HuH-7 (cell line): ENCODE results near the gene IFT122.
"Not testable (repeated sequence)": the region's sequence is repeated elsewhere in the genome, so short reads cannot be mapped to it uniquely, and the experiment has no call there.

Source experiments
- DNase-seq: peaks from one replicate; pipeline ENCODE4 v3.0.0; 2011; ENCODE audit warnings: low spot score

The IFT122 gene

DNA sequence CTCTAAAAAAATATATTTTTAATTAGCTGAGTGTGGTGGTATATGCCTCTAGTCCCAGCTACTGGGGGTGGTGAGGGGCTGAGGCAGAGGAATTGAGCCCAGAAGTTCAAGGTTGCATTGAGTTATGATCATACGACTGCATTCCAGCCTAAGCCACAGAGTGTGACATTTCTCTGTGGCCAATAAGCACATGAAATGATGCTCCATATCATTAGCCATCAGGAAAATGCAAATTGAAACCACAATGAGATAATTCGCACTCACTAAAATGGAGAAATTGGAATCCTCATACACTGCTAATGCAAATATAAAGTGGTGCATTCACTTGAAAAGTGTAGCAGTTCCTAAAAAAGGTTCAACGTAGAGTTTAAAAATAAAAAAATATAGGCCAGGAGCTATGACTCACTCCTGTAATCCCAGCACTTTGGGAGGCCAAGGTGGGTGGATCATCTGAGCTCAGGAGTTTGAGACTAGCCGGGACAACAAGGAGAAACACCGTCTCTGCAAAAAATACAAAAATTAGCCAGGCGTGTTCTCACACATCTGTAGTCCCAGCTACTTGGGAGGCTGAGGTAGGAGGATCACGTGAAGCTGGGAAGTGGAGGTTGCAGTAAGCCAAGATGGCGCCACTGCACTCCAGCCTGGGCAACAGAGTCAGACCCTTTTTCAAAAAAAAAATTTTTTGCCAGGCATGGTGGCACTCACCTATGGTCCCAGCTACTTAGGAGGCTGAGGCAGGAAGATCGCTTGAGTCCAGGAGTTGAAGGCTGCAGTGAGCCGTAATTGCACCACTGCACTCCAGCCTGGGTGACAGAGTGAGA lies 35.2 kb downstream of the IFT122 start:
- DNase-seq, result no peak

- DNase-seq, result no peak
Observed at GRCh38 chr3:129475863-129476262, 35.8 kb downstream of the IFT122 start.

- DNase-seq, result no peak
Observed at GRCh38 chr3:129476586-129476985, 36.6 kb downstream of the IFT122 start.

GRCh38 chr3:129481225-129481765 lies 41.3 kb downstream of the IFT122 start:
- not testable (repeated sequence) for DNase-seq

- no peak for DNase-seq
Observed at GRCh38 chr3:129481766-129482332, 41.8 kb downstream of the IFT122 start.

DNA sequence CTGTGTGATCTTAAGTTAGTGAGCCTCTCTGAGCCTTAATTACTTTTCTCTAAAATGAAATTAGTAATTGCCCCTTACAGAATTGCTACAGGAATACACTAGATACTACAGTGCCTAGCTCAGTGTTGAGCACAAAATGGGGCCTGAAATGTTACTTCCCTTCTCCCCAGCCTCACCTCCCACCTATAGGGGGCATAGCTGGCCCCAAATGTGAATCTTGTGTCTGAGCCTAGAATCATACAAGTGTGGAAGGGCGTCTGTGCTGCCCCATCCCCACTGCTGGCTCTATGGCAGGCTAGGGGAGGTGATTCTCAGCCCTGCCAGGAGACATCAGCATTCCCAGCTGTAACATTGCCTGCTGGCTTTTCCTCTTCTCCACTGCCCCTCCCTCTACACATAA lies 42.7 kb downstream of the IFT122 start:
- no peak for DNase-seq

GRCh38 chr3:129483870-129484269 lies 43.8 kb downstream of the IFT122 start:
- no peak for DNase-seq

- DNase-seq, result not testable (repeated sequence)
Observed at GRCh38 chr3:129485146-129485545, 45.1 kb downstream of the IFT122 start.

DNA sequence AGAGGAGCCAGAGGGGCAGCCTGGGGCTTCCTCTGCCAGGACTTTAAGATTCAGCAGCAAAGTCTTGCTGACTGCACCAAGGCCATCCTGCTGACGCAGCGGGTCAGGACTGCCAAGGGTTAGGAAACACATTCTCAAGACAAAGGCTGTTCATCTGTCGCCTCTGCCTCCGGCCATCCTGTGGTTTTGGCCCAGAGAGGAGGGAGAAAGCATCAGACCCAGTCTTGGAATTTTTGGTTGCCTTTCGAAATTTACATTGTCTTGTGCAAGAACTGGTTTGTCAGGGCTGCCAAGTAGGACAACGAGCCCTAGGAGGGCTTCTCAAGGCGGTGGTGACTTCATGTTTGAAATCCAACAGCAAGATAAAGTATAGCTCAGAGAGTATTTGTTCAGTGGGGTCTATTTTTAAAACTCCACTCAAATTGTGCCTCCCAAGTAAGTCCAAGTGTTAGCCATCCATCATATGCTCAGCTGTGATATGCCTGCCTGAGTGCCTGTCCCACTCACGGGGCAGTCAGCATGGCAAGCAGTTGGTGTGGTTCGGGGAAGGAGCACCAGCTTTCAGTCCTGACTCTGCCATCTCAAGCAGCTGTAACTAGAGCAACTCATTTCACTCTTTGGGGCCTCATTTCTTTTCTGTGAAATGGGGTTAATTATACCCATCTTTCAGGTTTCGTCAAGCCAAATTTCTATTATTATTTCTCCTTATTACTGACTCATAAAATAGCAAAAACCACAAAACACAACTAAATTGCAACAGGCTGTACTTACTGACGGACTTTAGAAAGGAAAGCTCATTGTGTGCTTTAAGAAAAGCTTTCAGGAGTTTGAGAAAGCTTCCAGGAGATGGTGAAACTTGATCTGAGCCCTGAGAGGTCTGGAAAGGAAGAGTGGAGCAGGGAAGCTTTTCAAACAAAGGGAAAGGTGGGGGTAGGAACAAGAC lies 46.0 kb downstream of the IFT122 start:
- no peak for DNase-seq

DNA sequence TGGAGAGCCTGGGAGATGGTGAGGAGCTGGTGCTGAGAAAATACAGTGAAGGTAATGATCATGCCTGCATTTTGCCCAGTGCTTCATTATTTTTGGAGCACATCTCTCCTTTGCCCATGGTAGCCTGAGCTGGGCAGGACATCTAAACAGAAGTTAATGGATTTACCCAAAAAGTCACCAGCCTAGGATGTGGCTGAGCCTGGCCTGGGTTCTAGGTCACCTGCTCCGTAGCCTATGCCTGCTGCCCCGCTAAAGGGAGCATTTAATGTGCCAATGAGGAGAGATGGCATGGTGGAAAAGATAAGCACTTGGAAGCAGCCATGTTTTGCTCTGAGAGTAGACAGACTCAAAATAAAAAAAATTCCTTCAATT lies 46.6 kb downstream of the IFT122 start:
- DNase-seq, result no peak

- DNase-seq, result no peak
Observed at GRCh38 chr3:129487183-129487867, 47.3 kb downstream of the IFT122 start.

- not testable (repeated sequence) for DNase-seq
Observed at GRCh38 chr3:129487868-129488335, 47.9 kb downstream of the IFT122 start.

DNA sequence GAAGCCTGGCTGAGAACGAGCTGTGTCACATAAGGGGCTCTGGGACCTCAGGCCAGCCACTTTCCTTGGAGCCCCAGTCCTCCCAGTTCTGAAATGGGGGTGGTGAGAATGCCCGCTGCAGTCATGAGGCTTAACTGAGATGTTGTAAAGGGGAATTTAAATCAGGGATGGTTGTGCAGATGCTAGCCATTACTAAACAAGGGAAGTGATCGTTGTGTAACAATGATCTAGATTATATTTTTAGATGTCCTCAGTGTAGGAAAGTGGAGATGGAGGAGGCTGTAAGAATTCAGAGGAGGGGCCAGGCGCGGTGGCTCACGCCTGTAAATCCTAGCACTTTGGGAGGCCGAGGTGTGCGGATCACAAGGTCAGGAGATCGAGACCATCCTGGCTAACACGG lies 49.2 kb downstream of the IFT122 start:
- not testable (repeated sequence) for DNase-seq

GRCh38 chr3:129490273-129490675 lies 50.2 kb downstream of the IFT122 start:
- peak; percentile 90 for DNase-seq

GRCh38 chr3:129491077-129491476 lies 51.1 kb downstream of the IFT122 start:
- not testable (repeated sequence) for DNase-seq

GRCh38 chr3:129491794-129492193 lies 51.8 kb downstream of the IFT122 start:
- DNase-seq, result no peak

DNA sequence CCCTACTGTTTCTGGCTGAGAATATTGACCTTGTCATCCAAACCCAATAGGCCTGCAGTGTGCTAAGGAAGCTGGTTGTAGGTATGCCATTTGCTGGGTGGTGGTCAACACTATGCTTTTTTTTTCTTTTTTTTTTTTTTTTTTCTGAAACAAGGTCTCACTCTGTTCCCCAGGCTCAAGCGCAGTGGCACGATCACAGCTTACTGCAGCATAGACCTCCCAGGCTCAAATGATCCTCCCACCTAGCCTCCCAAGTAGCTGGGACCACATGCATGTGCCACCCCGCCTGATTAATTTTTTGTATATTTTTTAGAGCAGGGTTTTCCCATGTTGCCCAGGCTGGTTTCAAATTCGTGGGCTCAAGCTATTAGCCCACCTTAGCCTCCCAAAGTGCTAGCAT lies 52.7 kb downstream of the IFT122 start:
- no peak for DNase-seq

DNA sequence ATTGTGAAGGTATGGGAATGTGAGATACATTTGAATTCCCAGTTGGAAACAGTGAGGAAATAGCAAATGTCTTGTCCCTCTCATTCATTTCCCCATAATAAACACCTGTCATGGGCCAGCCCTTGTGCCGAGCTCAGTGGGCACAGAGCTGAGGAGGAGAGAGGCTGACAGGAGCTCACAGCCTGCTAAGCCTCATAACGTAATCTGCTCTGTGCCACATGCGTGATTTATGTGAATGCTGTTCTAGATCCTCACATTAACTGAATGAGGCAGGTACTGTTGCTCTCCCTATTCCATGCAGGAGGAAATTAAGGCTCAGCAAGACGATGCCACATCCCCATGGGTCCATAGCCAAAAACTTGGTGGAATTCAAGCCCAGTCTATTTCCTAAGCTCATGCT lies 53.2 kb downstream of the IFT122 start:
- no peak for DNase-seq

- DNase-seq, result not testable (repeated sequence)
Observed at GRCh38 chr3:129494499-129494898, 54.5 kb downstream of the IFT122 start.

- not testable (repeated sequence) for DNase-seq
Observed at GRCh38 chr3:129495006-129495639, 55.1 kb downstream of the IFT122 start.

DNA sequence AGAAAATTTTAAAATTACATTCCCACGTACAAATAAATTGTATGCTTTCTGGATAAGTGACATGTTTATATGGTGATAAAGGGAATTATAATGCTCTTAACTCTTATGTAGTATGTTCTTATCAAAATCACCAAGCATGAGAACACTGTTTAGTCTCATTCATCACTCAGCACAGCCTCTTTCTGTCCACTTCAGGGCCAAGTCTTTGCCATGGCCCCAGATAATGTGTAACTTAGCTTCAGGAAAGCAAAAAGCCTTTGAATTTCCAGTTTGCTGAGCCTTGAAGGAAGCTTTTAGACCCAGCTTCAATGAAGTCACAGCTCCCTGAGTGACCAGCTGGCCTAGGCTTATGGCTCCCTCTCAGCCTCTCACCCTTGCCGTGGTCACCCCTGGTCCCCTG lies 57.9 kb downstream of the IFT122 start:
- not testable (repeated sequence) for DNase-seq
